Kidney (tissue), 14 donors: Measurements from ENCODE around the gene BACH2. TPM values are rescaled to one million over a fixed set of nuclear protein-coding genes. Genes with fewer than 3 reads are reported as not detected.

ENCODE experiments used
- DNase-seq, 5 donors: peaks; one replicate each; pipeline ENCODE4 v3.0.0-alpha.2; 2013 to 2020
- FAIRE-seq: peaks from 2 replicates; lab custom pipeline; 2012; peaks lifted over from hg19 to GRCh38; lab: Jason Lieb, UNC
- H3K27ac ChIP-seq, 2 donors: one replicate each; pipeline ENCODE4 v1.7.0; 2013; ENCODE audit warnings: low read depth in 2 of 2, low read length in 2 of 2, inconsistent platforms in 1 of 2
- H3K27me3 ChIP-seq: one replicate; pipeline ENCODE4 v1.7.1; 2013; ENCODE audit warnings: low read length, inconsistent platforms; ENCODE audit not compliant: control insufficient read depth, insufficient read depth
- H3K36me3 ChIP-seq, 3 donors: one replicate each; pipeline versions ENCODE4 v1.7.0 to v1.7.1; 2013; ENCODE audit warnings: low read length in 3 of 3, control low read depth in 1 of 3, inconsistent platforms in 1 of 3; ENCODE audit not compliant: insufficient read depth in 3 of 3, control insufficient read depth in 2 of 3
- H3K4me1 ChIP-seq, 3 donors: one replicate each; pipeline versions ENCODE4 v1.7.0 to v1.7.1; 2013; ENCODE audit warnings: low read length in 3 of 3, inconsistent platforms in 1 of 3, low read depth in 1 of 3; ENCODE audit not compliant: control insufficient read depth in 2 of 3, insufficient read depth in 2 of 3
- H3K4me3 ChIP-seq, 3 donors: one replicate each; pipeline versions ENCODE4 v1.7.0 to v1.8.1; 2013; ENCODE audit warnings: low read length in 3 of 3, control low read depth in 1 of 3, inconsistent platforms in 1 of 3
- H3K9ac ChIP-seq, 3 donors: one replicate each; pipeline versions ENCODE4 v1.7.0 to v1.7.1; 2013; ENCODE audit warnings: low read length in 3 of 3, control low read depth in 1 of 3, inconsistent platforms in 1 of 3
- H3K9me3 ChIP-seq, 3 donors: one replicate each; pipeline versions ENCODE4 v1.7.0 to v1.7.1; 2013; ENCODE audit warnings: low read length in 3 of 3, control low read depth in 1 of 3, inconsistent platforms in 1 of 3; ENCODE audit not compliant: control insufficient read depth in 2 of 3, insufficient read depth in 1 of 3
- CTCF ChIP-seq: IDR thresholded peaks from 3 replicates; pipeline ENCODE4 v1.5.1; 2012; ENCODE audit warnings: mild to moderate bottlenecking, moderate library complexity, borderline replicate concordance; ENCODE audit not compliant: insufficient read depth; ENCODE audit errors: extremely low read depth
- intact Hi-C: fragments of 100-400 bp; cut with DNase I; formaldehyde crosslinking; loops from one replicate; pipeline ENCODE4 v1.11.1; 2022
- polyA plus RNA-seq: library from polyadenylated mRNA; stranded (reverse); fragments of 350-450 nt; fragmentation: Illumina TruSeq; extraction: RNeasy Lipid Tissue Mini Kit (QIAGEN cat#74804); gene quantifications from one replicate; pipeline ENCODE4 v1.2.3, GENCODE V29; 2014; ENCODE audit warnings: low read depth, low replicate concordance; ENCODE audit not compliant: insufficient read depth
- total RNA-seq: library from RNA; stranded (reverse); fragmentation: NEBNext Ultra II Directional; extraction: Animal tissue kit (Norgen Biotek cat#: 25700); gene quantifications from one replicate; pipeline ENCODE4 v1.2.1, GENCODE V29; 2021
- donor health status: control.
- donor health status: control.
- donor health status: control.
- donor health status: control.
- donor health status: control.
- donor health status: DM: yes; HTN: yes; CAD: no.
- donor health status: Normal renal cell carcinoma (clear cell type).

Gene BACH2
- total and polyA plus RNA-seq, 2 donors from 2014 or later: 0.32 to 6.9 TPM

DNA sequence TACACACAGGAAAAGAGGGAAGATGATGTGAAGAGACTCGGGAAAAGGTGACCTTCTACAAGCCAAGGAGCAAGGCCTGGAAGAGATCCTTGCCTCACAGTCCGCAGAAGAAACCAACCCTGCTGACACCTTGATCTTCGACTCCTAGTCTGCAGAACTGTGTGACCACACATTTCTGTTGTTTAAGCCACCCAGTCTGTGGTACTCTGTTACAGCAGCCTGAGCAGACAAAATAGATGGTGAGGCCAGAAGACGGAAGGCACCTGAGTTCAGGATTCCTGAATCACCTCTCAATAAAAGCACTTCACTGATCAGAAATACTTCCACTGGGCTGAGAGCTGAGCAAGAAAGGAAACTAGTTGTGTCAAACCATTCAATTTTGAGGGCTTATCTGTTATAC, 103.3 kb downstream of the BACH2 start:
- Histone ChIP-seq H3K27ac (no peak overlapping the region), H3K9me3 (peaks cover 0 to 4% (median 0%) of the 10 kb centered on the region in 3 donors), H3K4me1 (no peaks in the 10 kb centered on the region), H3K27me3 (no peaks in the 10 kb centered on the region), H3K9ac (no peak overlapping the region), H3K4me3 (no peak overlapping the region), H3K36me3 (no peaks in the 10 kb centered on the region)
- DNase-seq: no peak
- no peak for FAIRE-seq
- no peak for TF ChIP-seq CTCF
- intact Hi-C loops: no loop called here

- FAIRE-seq (no peak), DNase-seq (no peak)
- intact Hi-C loops: no loop called here
- Histone ChIP-seq H3K27ac (no peak overlapping the region), H3K9ac (no peak overlapping the region), H3K4me3 (no peak overlapping the region), H3K9me3 (no peaks in the 10 kb centered on the region), H3K27me3 (no peaks in the 10 kb centered on the region), H3K36me3 (no peaks in the 10 kb centered on the region), H3K4me1 (peaks cover 0 to under 1% (median 0%) of the 10 kb centered on the region in 3 donors)
- no peak for TF ChIP-seq CTCF
Measured at GRCh38 chr6:90192857-90193256, 103.8 kb downstream of the BACH2 start.

DNA sequence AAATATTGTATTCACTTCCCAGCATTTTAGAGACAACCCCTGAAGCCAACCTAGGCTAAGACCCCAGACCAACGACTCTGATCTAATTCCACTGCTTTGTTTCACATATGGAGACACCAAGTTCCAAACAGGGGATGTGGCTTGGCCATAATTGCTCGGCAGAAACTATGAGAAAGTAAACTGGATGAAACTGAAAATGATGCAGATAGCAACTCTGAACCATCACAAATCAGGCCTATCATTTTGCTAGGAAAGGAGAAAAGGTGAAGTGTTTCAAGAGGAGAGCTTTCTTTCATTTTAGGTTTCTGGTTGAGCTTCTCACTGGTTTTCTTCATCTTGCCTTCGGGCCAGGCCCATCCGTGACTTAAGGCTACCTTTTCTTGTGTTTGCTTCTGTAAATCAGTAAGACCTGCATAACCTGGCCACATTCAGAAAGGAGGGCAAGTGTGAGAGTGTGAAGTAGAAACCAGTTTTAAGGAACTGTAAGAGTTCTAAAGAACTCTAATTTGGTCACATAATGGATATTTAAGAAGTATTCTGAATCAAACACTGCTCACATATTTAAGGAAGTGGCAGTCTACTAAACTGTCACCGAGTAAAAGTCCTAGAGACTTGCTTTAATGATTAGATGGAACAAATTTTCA, 105.8 kb downstream of the BACH2 start:
- Histone ChIP-seq H3K27me3 (no peaks in the 10 kb centered on the region), H3K36me3 (no peaks in the 10 kb centered on the region), H3K4me3 (no peak overlapping the region), H3K4me1 (peaks cover 0 to 4% (median 0%) of the 10 kb centered on the region in 3 donors), H3K9ac (no peak overlapping the region), H3K9me3 (no peaks in the 10 kb centered on the region), H3K27ac (no peak overlapping the region)
- FAIRE-seq (no peak), DNase-seq (no peak)
- TF ChIP-seq CTCF: no peak
- intact Hi-C loops: no loop called here

GRCh38 chr6:90190131-90190530, 106.5 kb downstream of the BACH2 start:
- intact Hi-C loops: no loop called here
- Histone ChIP-seq H3K9ac (no peak overlapping the region), H3K9me3 (no peaks in the 10 kb centered on the region), H3K36me3 (no peaks in the 10 kb centered on the region), H3K27ac (no peak overlapping the region), H3K27me3 (no peaks in the 10 kb centered on the region), H3K4me1 (peaks cover 0 to 4% (median 0%) of the 10 kb centered on the region in 3 donors), H3K4me3 (no peak overlapping the region)
- DNase-seq (no peak), FAIRE-seq (no peak)
- TF ChIP-seq CTCF: no peak
